ENCODE measurements around the gene SCNN1A. TPM values are rescaled to one million over a fixed set of nuclear protein-coding genes. Genes with fewer than 3 reads are reported as not detected.

The SCNN1A gene
- total RNA-seq, 1 experiment from 2014 or later: 549 TPM

DNA sequence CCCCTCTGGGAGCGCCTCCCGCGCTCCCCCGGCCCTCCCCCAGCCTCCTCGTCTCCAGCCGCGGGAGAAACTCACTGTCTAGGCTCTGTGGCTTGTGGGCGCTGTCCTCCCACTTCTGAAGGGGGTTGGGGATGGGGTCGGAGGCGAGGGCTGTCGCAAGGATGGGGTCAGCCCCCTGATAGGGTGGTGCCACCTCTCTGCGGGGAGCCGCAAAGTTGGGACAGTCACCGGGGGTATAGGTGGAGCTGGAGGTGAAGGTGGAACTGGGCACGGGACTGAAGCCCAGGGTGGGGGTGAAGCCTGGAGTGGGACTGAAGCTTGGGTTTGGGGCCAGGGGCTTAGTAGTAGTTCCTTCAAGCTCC is 45.7 kb downstream of the SCNN1A start:
- Histone ChIP-seq H3K79me2 (ENCODE audit: low read depth) (peaks cover 43% of the 10 kb centered on the region), H3K4me1 (replicated peaks; ENCODE audit: insufficient read depth) (peaks cover 36% of the 10 kb centered on the region), H3K9me3 (ENCODE audit: insufficient read depth, low read depth) (no peaks in the 10 kb centered on the region), H3K36me3 (ENCODE audit: low read depth) (peaks cover 56% of the 10 kb centered on the region), H4K20me1 (ENCODE audit: insufficient read depth) (peaks cover 13% of the 10 kb centered on the region; the same call in 1 of the 2 replicates), H3K9me2 (ENCODE audit: insufficient read depth) (no peaks in the 10 kb centered on the region), H3K27ac (no peak overlapping the region), H2AFZ (no peak overlapping the region), H3K4me2 (no peak overlapping the region), H3K27me3 (ENCODE audit: insufficient read depth, low read depth) (no peaks in the 10 kb centered on the region), H3K4me3 (no peak overlapping the region), H3F3A (ENCODE audit: insufficient read depth, low read depth) (peaks cover 75% of the 10 kb centered on the region)
- TF ChIP-seq EZH2 (IDR thresholded peaks at IDR 0.05; ENCODE audit: low read depth): no peak
- TF ChIP-seq, protein P1, sequence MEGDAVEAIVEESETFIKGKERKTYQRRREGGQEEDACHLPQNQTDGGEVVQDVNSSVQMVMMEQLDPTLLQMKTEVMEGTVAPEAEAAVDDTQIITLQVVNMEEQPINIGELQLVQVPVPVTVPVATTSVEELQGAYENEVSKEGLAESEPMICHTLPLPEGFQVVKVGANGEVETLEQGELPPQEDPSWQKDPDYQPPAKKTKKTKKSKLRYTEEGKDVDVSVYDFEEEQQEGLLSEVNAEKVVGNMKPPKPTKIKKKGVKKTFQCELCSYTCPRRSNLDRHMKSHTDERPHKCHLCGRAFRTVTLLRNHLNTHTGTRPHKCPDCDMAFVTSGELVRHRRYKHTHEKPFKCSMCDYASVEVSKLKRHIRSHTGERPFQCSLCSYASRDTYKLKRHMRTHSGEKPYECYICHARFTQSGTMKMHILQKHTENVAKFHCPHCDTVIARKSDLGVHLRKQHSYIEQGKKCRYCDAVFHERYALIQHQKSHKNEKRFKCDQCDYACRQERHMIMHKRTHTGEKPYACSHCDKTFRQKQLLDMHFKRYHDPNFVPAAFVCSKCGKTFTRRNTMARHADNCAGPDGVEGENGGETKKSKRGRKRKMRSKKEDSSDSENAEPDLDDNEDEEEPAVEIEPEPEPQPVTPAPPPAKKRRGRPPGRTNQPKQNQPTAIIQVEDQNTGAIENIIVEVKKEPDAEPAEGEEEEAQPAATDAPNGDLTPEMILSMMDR (conservative IDR thresholded peaks at IDR 0.05): no peak
- CTCF ChIA-PET: no interaction called here
- no TSS peak for BruUV-seq (replicated peaks)
- DNase-seq: no peak
- intact Hi-C loops (cut with micrococcal nuclease; ENCODE audit: unreplicated experiment): no loop called here
- POLR2A ChIA-PET (ENCODE audit: unreplicated experiment): interaction anchor here (0.6 kb wide), 1 partner anchor 388 kb away, joined by 3 read pairs; no protein-coding TSS in a partner anchor

DNA sequence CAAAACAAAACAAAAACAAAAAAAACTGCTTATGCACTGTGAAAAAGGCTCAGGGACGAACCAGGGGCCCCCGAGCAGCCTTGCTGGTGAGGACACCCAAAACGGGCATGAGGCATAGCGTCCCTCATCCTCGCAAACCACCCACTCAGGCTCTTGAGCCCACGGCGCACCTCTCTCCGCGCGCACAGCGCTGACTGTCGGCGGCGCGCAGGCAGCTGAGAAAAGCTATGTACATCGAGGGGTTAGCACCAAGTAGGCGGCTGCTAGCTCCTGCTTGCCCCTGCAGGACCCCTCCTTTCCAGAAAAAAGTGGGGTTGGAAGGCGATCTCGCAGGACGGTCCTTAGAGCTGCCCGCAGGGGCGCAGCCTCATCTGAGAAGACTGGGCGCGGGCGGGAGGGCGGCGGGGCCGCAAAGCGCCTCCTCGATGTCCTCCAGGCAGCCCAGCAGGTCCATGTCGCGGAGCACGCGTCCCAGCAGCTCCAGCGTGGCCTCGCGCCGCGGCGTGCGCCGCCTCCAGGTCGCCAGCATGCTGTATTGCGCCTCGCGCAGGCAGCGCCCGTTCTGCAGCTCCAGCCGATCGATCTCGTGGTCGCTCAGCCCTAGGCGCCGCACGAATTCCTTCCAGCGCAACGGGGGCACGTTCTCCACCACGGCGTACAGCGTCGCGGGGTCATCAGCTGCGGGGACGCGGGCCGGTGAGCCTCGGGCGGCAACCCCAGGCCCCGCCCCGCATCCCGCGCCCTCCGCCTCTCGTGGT is 46.2 kb downstream of the SCNN1A start:
- no TSS peak for BruUV-seq (replicated peaks)
- H3K9me3 ChIP-seq (ENCODE audit: insufficient read depth, low read depth): no peaks in the 10 kb centered on the region
- no peak overlapping the region for H3K4me3 ChIP-seq
- TF ChIP-seq, protein P1 (conservative IDR thresholded peaks at IDR 0.05): no peak
- no peak for TF ChIP-seq EZH2 (IDR thresholded peaks at IDR 0.05; ENCODE audit: low read depth)
- intact Hi-C loops (cut with micrococcal nuclease; ENCODE audit: unreplicated experiment): no loop called here
- no peak for DNase-seq
- H2AFZ ChIP-seq: no peak overlapping the region
- peaks cover 50% of the 10 kb centered on the region for H3K36me3 ChIP-seq (ENCODE audit: low read depth)
- no peak overlapping the region for H3K27ac ChIP-seq
- POLR2A ChIA-PET (ENCODE audit: unreplicated experiment): interaction anchor here (0.5 to 0.6 kb wide), 2 partner anchors 42 to 388 kb away, joined by 3 read pairs; no protein-coding TSS in a partner anchor
- CTCF ChIA-PET: no interaction called here
- no peaks in the 10 kb centered on the region for H3K27me3 ChIP-seq (ENCODE audit: insufficient read depth, low read depth)
- H3K4me1 ChIP-seq (replicated peaks; ENCODE audit: insufficient read depth): peaks cover 35% of the 10 kb centered on the region
- H3F3A ChIP-seq (ENCODE audit: insufficient read depth, low read depth): peaks cover 74% of the 10 kb centered on the region
- H3K9me2 ChIP-seq (ENCODE audit: insufficient read depth): no peaks in the 10 kb centered on the region
- peaks cover 13% of the 10 kb centered on the region; the same call in 1 of the 2 replicates for H4K20me1 ChIP-seq (ENCODE audit: insufficient read depth)
- H3K79me2 ChIP-seq (ENCODE audit: low read depth): peaks cover 37% of the 10 kb centered on the region
- no peak overlapping the region for H3K4me2 ChIP-seq

DNA sequence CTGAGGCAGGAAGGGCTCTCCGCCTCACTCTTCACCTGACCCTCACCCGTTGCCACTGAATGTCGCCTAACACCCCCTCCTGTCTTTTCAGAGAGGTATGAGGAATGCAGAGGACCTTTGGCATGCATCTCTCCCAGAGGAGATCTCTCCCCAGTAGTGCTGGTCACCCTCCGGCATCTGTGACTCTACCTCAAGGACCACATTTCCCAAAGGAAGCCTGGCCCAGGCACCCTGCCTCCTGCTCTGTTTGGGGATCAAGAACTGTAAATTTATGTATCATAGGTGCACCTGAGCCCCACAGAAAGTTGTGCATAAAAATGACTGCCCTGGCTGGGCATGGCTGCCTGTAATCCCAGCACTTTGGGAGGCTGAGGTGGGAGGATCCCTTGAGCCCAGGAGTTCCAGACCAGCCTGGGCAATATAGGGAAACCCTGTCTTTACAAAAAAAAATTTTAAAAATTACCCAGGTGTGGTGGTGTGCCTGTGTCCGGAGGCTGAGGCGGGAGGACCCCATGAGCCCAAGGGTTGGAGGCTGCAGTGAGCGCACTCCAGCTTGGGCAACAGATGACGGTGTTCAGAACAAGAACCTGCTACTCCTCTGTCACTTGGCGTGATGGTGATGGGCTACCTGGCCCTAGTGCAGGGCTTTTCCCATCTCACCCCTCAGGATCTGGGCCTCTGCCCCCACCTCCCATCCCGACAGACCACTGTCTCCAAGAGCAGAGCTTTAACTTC is 47.2 kb downstream of the SCNN1A start:
- H3K27ac ChIP-seq: no peak overlapping the region

More for the DNA sequence above, 47.2 kb downstream of the SCNN1A start:
- Histone ChIP-seq H3F3A (ENCODE audit: insufficient read depth, low read depth) (peaks cover 71% of the 10 kb centered on the region), H3K36me3 (ENCODE audit: low read depth) (peaks cover 41% of the 10 kb centered on the region), H3K27me3 (ENCODE audit: insufficient read depth, low read depth) (no peaks in the 10 kb centered on the region), H3K4me3 (no peak overlapping the region), H2AFZ (no peak overlapping the region), H4K20me1 (ENCODE audit: insufficient read depth) (peaks cover 16% of the 10 kb centered on the region), H3K4me1 (replicated peaks; ENCODE audit: insufficient read depth) (peaks cover 34% of the 10 kb centered on the region), H3K4me2 (no peak overlapping the region), H3K9me2 (ENCODE audit: insufficient read depth) (no peaks in the 10 kb centered on the region), H3K79me2 (ENCODE audit: low read depth) (peaks cover 28% of the 10 kb centered on the region), H3K9me3 (ENCODE audit: insufficient read depth, low read depth) (no peaks in the 10 kb centered on the region)
- no peak for DNase-seq
- POLR2A ChIA-PET (ENCODE audit: unreplicated experiment): interaction anchor here (0.5 to 0.6 kb wide), 2 partner anchors 43 to 125 kb away, joined by 3 read pairs; no protein-coding TSS in a partner anchor
- BruUV-seq (replicated peaks): TSS peak; percentile 16
- intact Hi-C loops (cut with micrococcal nuclease; ENCODE audit: unreplicated experiment): no loop called here
- TF ChIP-seq, protein P1 (conservative IDR thresholded peaks at IDR 0.05): no peak
- no peak for TF ChIP-seq EZH2 (IDR thresholded peaks at IDR 0.05; ENCODE audit: low read depth)
- CTCF ChIA-PET: no interaction called here

Measured in PC-9 (cell line).